Vagina (tissue), 2 donors: ENCODE measurements around the gene NAV2.

Experiments used
- POLR2AphosphoS5 ChIP-seq, 2 donors: sonication (generic); formaldehyde crosslinking; IDR thresholded peaks; one replicate each; pipeline ENCODE4 v1.9.0; 2017; ENCODE audit warnings: antibody characterized with exemption in 2 of 2, mild to moderate bottlenecking in 2 of 2, low read depth in 1 of 2; ENCODE audit not compliant: insufficient read depth in 1 of 2
- TF ChIP-seq, protein P1 (sequence below), 3 experiments: fragments of 450-650 bp in 2 of 3; fragments of 200-600 bp in 1 of 3; sonication (generic) in 1 of 3; IDR thresholded peaks; one replicate each; pipeline ENCODE4 v1.5.1; 2017 to 2019; ENCODE audit warnings: antibody characterized with exemption in 3 of 3, mild to moderate bottlenecking in 2 of 3, moderate library complexity in 2 of 3

DNA sequence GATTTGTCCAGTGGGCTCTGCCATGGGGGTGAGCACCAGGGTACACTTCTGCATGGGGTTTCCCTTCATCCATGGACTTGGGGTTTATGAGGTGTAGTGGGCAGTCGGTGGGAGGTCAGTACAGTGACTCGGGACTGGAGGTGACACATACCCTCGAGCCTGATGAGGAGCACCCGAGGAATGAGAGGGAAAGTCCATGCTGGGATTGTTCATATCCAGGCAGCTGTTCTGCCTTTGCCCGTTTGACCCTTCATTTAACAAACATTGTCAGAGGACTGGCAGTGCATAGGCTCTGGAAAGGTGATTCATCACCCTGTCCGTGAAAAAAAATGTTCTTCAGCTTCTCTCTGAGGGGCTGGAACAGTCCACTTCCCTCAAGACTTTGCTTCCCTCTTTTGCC lies 2.7 kb downstream of the NAV2 start:
- TF ChIP-seq, protein P1, sequence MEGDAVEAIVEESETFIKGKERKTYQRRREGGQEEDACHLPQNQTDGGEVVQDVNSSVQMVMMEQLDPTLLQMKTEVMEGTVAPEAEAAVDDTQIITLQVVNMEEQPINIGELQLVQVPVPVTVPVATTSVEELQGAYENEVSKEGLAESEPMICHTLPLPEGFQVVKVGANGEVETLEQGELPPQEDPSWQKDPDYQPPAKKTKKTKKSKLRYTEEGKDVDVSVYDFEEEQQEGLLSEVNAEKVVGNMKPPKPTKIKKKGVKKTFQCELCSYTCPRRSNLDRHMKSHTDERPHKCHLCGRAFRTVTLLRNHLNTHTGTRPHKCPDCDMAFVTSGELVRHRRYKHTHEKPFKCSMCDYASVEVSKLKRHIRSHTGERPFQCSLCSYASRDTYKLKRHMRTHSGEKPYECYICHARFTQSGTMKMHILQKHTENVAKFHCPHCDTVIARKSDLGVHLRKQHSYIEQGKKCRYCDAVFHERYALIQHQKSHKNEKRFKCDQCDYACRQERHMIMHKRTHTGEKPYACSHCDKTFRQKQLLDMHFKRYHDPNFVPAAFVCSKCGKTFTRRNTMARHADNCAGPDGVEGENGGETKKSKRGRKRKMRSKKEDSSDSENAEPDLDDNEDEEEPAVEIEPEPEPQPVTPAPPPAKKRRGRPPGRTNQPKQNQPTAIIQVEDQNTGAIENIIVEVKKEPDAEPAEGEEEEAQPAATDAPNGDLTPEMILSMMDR (IDR thresholded peaks at IDR 0.05), result no peak
- TF ChIP-seq POLR2AphosphoS5 (IDR thresholded peaks at IDR 0.05; ENCODE audit: insufficient read depth in 1 of 2, low read depth in 1 of 2), result no peak
